ENCODE results near the gene PLAGL2. TPM values are rescaled to one million over a fixed set of nuclear protein-coding genes. Genes with fewer than 3 reads are reported as not detected.
"Not testable (repeated sequence)": the region's sequence is repeated elsewhere in the genome, so short reads cannot be mapped to it uniquely, and the experiment has no call there.

The PLAGL2 gene
- total RNA-seq, 1 donor from 2014 or later: 16.5 TPM

- peaks cover 29% of the 10 kb centered on the region for H3K36me3 Mint-ChIP-seq
- H3K4me1 Mint-ChIP-seq: peaks cover 6% of the 10 kb centered on the region
- H3K27me3 ChIP-seq: no peaks in the 10 kb centered on the region
- peaks cover 54% of the 10 kb centered on the region for H3K79me2 ChIP-seq (ENCODE audit: low read depth)
- H3K27me3 Mint-ChIP-seq (ENCODE audit: insufficient read depth, low read depth): peaks cover 5% of the 10 kb centered on the region
- peak overlapping the region; percentile 25 for H3K27ac Mint-ChIP-seq
- H3K9ac ChIP-seq: no peak overlapping the region
- DNase-seq (ENCODE audit: low spot score): no peak
- no peak overlapping the region for H3K4me2 ChIP-seq
- H3K9me3 Mint-ChIP-seq: no peaks in the 10 kb centered on the region
- peaks cover 8% of the 10 kb centered on the region for H3K4me1 ChIP-seq
- H4K20me1 ChIP-seq (ENCODE audit: low read depth): peaks cover 97% of the 10 kb centered on the region
- H3K9me3 ChIP-seq (ENCODE audit: low read depth): no peaks in the 10 kb centered on the region
- H3K36me3 ChIP-seq: no peaks in the 10 kb centered on the region
- H3K4me3 Mint-ChIP-seq: no peak overlapping the region
- no peak for TF ChIP-seq EZH2phosphoT487 (IDR thresholded peaks at IDR 0.05)
- no peak for TF ChIP-seq CTCF (IDR thresholded peaks at IDR 0.05)
- no peak for TF ChIP-seq EZH2 (IDR thresholded peaks at IDR 0.05)
- no peak overlapping the region for H3K27ac ChIP-seq
- no peak overlapping the region for H3K4me3 ChIP-seq
- H3F3A ChIP-seq (ENCODE audit: low read depth): peaks cover 25% of the 10 kb centered on the region
- H2AFZ ChIP-seq (replicated peaks): no peak overlapping the region
These were observed 12.0 kb downstream of the PLAGL2 start for GRCh38 chr20:32195581-32195980.

- H3K27me3 Mint-ChIP-seq (ENCODE audit: insufficient read depth, low read depth): peaks cover 5% of the 10 kb centered on the region
- H3K27ac ChIP-seq: no peak overlapping the region
- no peak for DNase-seq (ENCODE audit: low spot score)
- no peaks in the 10 kb centered on the region for H3K27me3 ChIP-seq
- no peak overlapping the region for H2AFZ ChIP-seq (replicated peaks)
- H3K9me3 Mint-ChIP-seq: no peaks in the 10 kb centered on the region
- no peak overlapping the region for H3K9ac ChIP-seq
- no peak overlapping the region for H3K4me2 ChIP-seq
- H3K36me3 Mint-ChIP-seq: peaks cover 24% of the 10 kb centered on the region
- H3K9me3 ChIP-seq (ENCODE audit: low read depth): no peaks in the 10 kb centered on the region
- H3F3A ChIP-seq (ENCODE audit: low read depth): peaks cover 29% of the 10 kb centered on the region
- TF ChIP-seq EZH2phosphoT487 (IDR thresholded peaks at IDR 0.05) (no peak), EZH2 (IDR thresholded peaks at IDR 0.05) (no peak), CTCF (IDR thresholded peaks at IDR 0.05) (no peak)
- peaks cover 11% of the 10 kb centered on the region for H3K4me1 Mint-ChIP-seq
- H3K27ac Mint-ChIP-seq: no peak overlapping the region
- no peak overlapping the region for H3K4me3 Mint-ChIP-seq
- H3K36me3 ChIP-seq: no peaks in the 10 kb centered on the region
- peaks cover 48% of the 10 kb centered on the region for H3K79me2 ChIP-seq (ENCODE audit: low read depth)
- peaks cover 82% of the 10 kb centered on the region for H4K20me1 ChIP-seq (ENCODE audit: low read depth)
- no peak overlapping the region for H3K4me3 ChIP-seq
- H3K4me1 ChIP-seq: peaks cover 15% of the 10 kb centered on the region
These were observed 13.5 kb downstream of the PLAGL2 start for GRCh38 chr20:32193996-32194395.

GRCh38 chr20:32193336-32193735 lies 14.2 kb downstream of the PLAGL2 start:
- not testable (repeated sequence) for H3K4me3 Mint-ChIP-seq; DNase-seq (ENCODE audit: low spot score); H3K9me3 ChIP-seq (ENCODE audit: low read depth); H3K27me3 Mint-ChIP-seq (ENCODE audit: insufficient read depth, low read depth); H3K9me3 Mint-ChIP-seq; H2AFZ ChIP-seq (replicated peaks); H3K9ac ChIP-seq; H3K27me3 ChIP-seq; H3K4me2 ChIP-seq; H3K27ac Mint-ChIP-seq; H3K27ac ChIP-seq; H3K36me3 ChIP-seq; H3K4me3 ChIP-seq
- peaks cover 75% of the 10 kb centered on the region for H4K20me1 ChIP-seq (ENCODE audit: low read depth)
- H3K36me3 Mint-ChIP-seq: peaks cover 25% of the 10 kb centered on the region
- peaks cover 48% of the 10 kb centered on the region for H3K79me2 ChIP-seq (ENCODE audit: low read depth)
- peaks cover 29% of the 10 kb centered on the region for H3F3A ChIP-seq (ENCODE audit: low read depth)
- peaks cover 15% of the 10 kb centered on the region for H3K4me1 Mint-ChIP-seq
- peaks cover 15% of the 10 kb centered on the region for H3K4me1 ChIP-seq

- peaks cover 69% of the 10 kb centered on the region for H4K20me1 ChIP-seq (ENCODE audit: low read depth)
- H3K4me1 Mint-ChIP-seq: peaks cover 15% of the 10 kb centered on the region
- peaks cover 10% of the 10 kb centered on the region for H3K27me3 Mint-ChIP-seq (ENCODE audit: insufficient read depth, low read depth)
These were observed 14.8 kb downstream of the PLAGL2 start for GRCh38 chr20:32192698-32193097.

More at GRCh38 chr20:32192698-32193097, 14.8 kb downstream of the PLAGL2 start:
- no peak overlapping the region for H3K4me3 ChIP-seq
- H3K9me3 Mint-ChIP-seq: no peaks in the 10 kb centered on the region
- TF ChIP-seq EZH2phosphoT487 (IDR thresholded peaks at IDR 0.05): no peak
- no peak for TF ChIP-seq EZH2 (IDR thresholded peaks at IDR 0.05)
- TF ChIP-seq CTCF (IDR thresholded peaks at IDR 0.05): no peak
- H3K4me1 ChIP-seq: peaks cover 15% of the 10 kb centered on the region
- H3K9me3 ChIP-seq (ENCODE audit: low read depth): no peaks in the 10 kb centered on the region
- no peak overlapping the region for H3K27ac ChIP-seq
- peaks cover 29% of the 10 kb centered on the region for H3F3A ChIP-seq (ENCODE audit: low read depth)
- no peak overlapping the region for H2AFZ ChIP-seq (replicated peaks)
- H3K9ac ChIP-seq: no peak overlapping the region
- H3K36me3 Mint-ChIP-seq: peaks cover 22% of the 10 kb centered on the region
- H3K4me3 Mint-ChIP-seq: no peak overlapping the region
- H3K79me2 ChIP-seq (ENCODE audit: low read depth): peaks cover 42% of the 10 kb centered on the region
- H3K27ac Mint-ChIP-seq: no peak overlapping the region
- no peaks in the 10 kb centered on the region for H3K27me3 ChIP-seq
- no peak overlapping the region for H3K4me2 ChIP-seq
- no peak for DNase-seq (ENCODE audit: low spot score)
- H3K36me3 ChIP-seq: no peaks in the 10 kb centered on the region
